Sigmoid colon (tissue), 4 donors: Measurements from ENCODE around the gene FAM210A.

Experiments
- CTCF ChIP-seq, 4 experiments: fragments of 450-650 bp in 3 of 4; fragments of 200-600 bp in 1 of 4; IDR thresholded peaks; one replicate each; pipeline ENCODE4 v1.5.1; 2016 to 2019; ENCODE audit warnings: antibody characterized with exemption in 4 of 4, mild to moderate bottlenecking in 3 of 4, moderate library complexity in 2 of 4
- EP300 ChIP-seq, 4 donors: sonication (generic); formaldehyde crosslinking; IDR thresholded peaks; one replicate each; pipeline ENCODE4 v1.6.1; 2017; ENCODE audit warnings: antibody characterized with exemption in 4 of 4

- TF ChIP-seq CTCF (IDR thresholded peaks at IDR 0.05): no peak
- TF ChIP-seq EP300 (IDR thresholded peaks at IDR 0.05): no peak
These were observed 29.4 kb downstream of the FAM210A start for GRCh38 chr18:13696961-13697360.
